ENCODE results near the gene BZW2.

Gene BZW2

GRCh38 chr7:16685535-16685934 lies 39.6 kb downstream of the BZW2 start:
- Histone ChIP-seq H3K36me3 (ENCODE audit: control insufficient read depth, low read length) (peaks cover 91% of the 10 kb centered on the region), H3K27ac (ENCODE audit: low read depth, low read length) (peak overlapping the region; percentile 7; the same call in 1 of the 2 replicates), H3K9me2 (replicated peaks; ENCODE audit: control insufficient read depth, low read length) (no peaks in the 10 kb centered on the region), H3F3A (ENCODE audit: control insufficient read depth, insufficient read depth) (no peaks in the 10 kb centered on the region), H4K20me1 (ENCODE audit: control insufficient read depth, insufficient read depth, low read depth, low read length) (no peaks in the 10 kb centered on the region), H3K4me2 (ENCODE audit: low read length) (no peak overlapping the region), H3K9me3 (ENCODE audit: control insufficient read depth, insufficient read depth, low read length) (no peaks in the 10 kb centered on the region), H3K4me3 (ENCODE audit: low read length) (no peak overlapping the region), H3K27me3 (ENCODE audit: control insufficient read depth, low read length) (no peaks in the 10 kb centered on the region), H3K79me2 (ENCODE audit: control insufficient read depth, low read length) (no peaks in the 10 kb centered on the region), H3K4me1 (ENCODE audit: control insufficient read depth, low read length) (peaks cover 24% of the 10 kb centered on the region)
- TF ChIP-seq, protein P1, sequence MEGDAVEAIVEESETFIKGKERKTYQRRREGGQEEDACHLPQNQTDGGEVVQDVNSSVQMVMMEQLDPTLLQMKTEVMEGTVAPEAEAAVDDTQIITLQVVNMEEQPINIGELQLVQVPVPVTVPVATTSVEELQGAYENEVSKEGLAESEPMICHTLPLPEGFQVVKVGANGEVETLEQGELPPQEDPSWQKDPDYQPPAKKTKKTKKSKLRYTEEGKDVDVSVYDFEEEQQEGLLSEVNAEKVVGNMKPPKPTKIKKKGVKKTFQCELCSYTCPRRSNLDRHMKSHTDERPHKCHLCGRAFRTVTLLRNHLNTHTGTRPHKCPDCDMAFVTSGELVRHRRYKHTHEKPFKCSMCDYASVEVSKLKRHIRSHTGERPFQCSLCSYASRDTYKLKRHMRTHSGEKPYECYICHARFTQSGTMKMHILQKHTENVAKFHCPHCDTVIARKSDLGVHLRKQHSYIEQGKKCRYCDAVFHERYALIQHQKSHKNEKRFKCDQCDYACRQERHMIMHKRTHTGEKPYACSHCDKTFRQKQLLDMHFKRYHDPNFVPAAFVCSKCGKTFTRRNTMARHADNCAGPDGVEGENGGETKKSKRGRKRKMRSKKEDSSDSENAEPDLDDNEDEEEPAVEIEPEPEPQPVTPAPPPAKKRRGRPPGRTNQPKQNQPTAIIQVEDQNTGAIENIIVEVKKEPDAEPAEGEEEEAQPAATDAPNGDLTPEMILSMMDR (IDR thresholded peaks at IDR 0.05; ENCODE audit: low read depth, low read length, poor library complexity, severe bottlenecking) = no peak
- no peak for TF ChIP-seq EZH2phosphoT487 (IDR thresholded peaks at IDR 0.05; ENCODE audit: borderline replicate concordance, low read length)

GRCh38 chr7:16688249-16688648 lies 42.3 kb downstream of the BZW2 start:
- H3K9me3 ChIP-seq (ENCODE audit: control insufficient read depth, insufficient read depth, low read length) = no peaks in the 10 kb centered on the region
- 0 out of 2 replicates have a peak, but pooled peaks cover 3% of the 10 kb centered on the region for H4K20me1 ChIP-seq (ENCODE audit: control insufficient read depth, insufficient read depth, low read depth, low read length)
- no peaks in the 10 kb centered on the region for H3K79me2 ChIP-seq (ENCODE audit: control insufficient read depth, low read length)
- H3K9me2 ChIP-seq (replicated peaks; ENCODE audit: control insufficient read depth, low read length) = no peaks in the 10 kb centered on the region
- peaks cover 94% of the 10 kb centered on the region for H3K36me3 ChIP-seq (ENCODE audit: control insufficient read depth, low read length)
- no peak overlapping the region for H3K4me3 ChIP-seq (ENCODE audit: low read length)
- no peaks in the 10 kb centered on the region for H3F3A ChIP-seq (ENCODE audit: control insufficient read depth, insufficient read depth)
- H3K4me1 ChIP-seq (ENCODE audit: control insufficient read depth, low read length) = peaks cover 22% of the 10 kb centered on the region
- H3K27ac ChIP-seq (ENCODE audit: low read depth, low read length) = no peak overlapping the region
- H3K4me2 ChIP-seq (ENCODE audit: low read length) = no peak overlapping the region
- TF ChIP-seq EZH2phosphoT487 (IDR thresholded peaks at IDR 0.05; ENCODE audit: borderline replicate concordance, low read length) = no peak
- TF ChIP-seq, protein P1 (IDR thresholded peaks at IDR 0.05; ENCODE audit: low read depth, low read length, poor library complexity, severe bottlenecking) = no peak
- H3K27me3 ChIP-seq (ENCODE audit: control insufficient read depth, low read length) = no peaks in the 10 kb centered on the region

- Histone ChIP-seq H3K27ac (ENCODE audit: low read depth, low read length) (no peak overlapping the region), H3F3A (ENCODE audit: control insufficient read depth, insufficient read depth) (no peaks in the 10 kb centered on the region), H3K79me2 (ENCODE audit: control insufficient read depth, low read length) (no peaks in the 10 kb centered on the region), H3K27me3 (ENCODE audit: control insufficient read depth, low read length) (no peaks in the 10 kb centered on the region), H4K20me1 (ENCODE audit: control insufficient read depth, insufficient read depth, low read depth, low read length) (0 out of 2 replicates have a peak, but pooled peaks cover 3% of the 10 kb centered on the region), H3K4me3 (ENCODE audit: low read length) (no peak overlapping the region), H3K4me1 (ENCODE audit: control insufficient read depth, low read length) (no peaks in the 10 kb centered on the region), H3K9me3 (ENCODE audit: control insufficient read depth, insufficient read depth, low read length) (no peaks in the 10 kb centered on the region), H3K9me2 (replicated peaks; ENCODE audit: control insufficient read depth, low read length) (no peaks in the 10 kb centered on the region), H3K36me3 (ENCODE audit: control insufficient read depth, low read length) (peaks cover 95% of the 10 kb centered on the region), H3K4me2 (ENCODE audit: low read length) (no peak overlapping the region)
- TF ChIP-seq EZH2phosphoT487 (IDR thresholded peaks at IDR 0.05; ENCODE audit: borderline replicate concordance, low read length) = no peak
- TF ChIP-seq, protein P1 (IDR thresholded peaks at IDR 0.05; ENCODE audit: low read depth, low read length, poor library complexity, severe bottlenecking) = no peak
These were observed 45.3 kb downstream of the BZW2 start for GRCh38 chr7:16691241-16691640.

All from DOHH2 (cell line).